Measurements from ENCODE around the gene TET1. TPM values are rescaled to one million over a fixed set of nuclear protein-coding genes. Genes with fewer than 3 reads are reported as not detected.
"Not testable (repeated sequence)": the region's sequence is repeated elsewhere in the genome, so short reads cannot be mapped to it uniquely, and the experiment has no call there.

TET1 gene
- total and polyA plus RNA-seq, 2 donors from 2014 or later, result 0.22 to 2.2 TPM

GRCh38 chr10:68525490-68526038, 34.6 kb upstream of the TET1 start:
- H3K4me3 ChIP-seq (ENCODE audit: low read length in 3 of 3); intact Hi-C loops (cut with DNase I); DNase-seq; H3K9ac ChIP-seq (ENCODE audit: low read length in 3 of 3); H3K4me1 ChIP-seq (ENCODE audit: control insufficient read depth in 2 of 3, insufficient read depth in 2 of 3, low read depth in 1 of 3, low read length in 3 of 3); H3K36me3 ChIP-seq (ENCODE audit: control insufficient read depth in 2 of 3, insufficient read depth in 3 of 3, low read length in 3 of 3); FAIRE-seq; H3K9me3 ChIP-seq (ENCODE audit: control insufficient read depth in 2 of 3, insufficient read depth in 1 of 3, low read length in 3 of 3); H3K27me3 ChIP-seq (ENCODE audit: control insufficient read depth, insufficient read depth, low read length); H3K27ac ChIP-seq (ENCODE audit: low read depth in 2 of 2, low read length in 2 of 2): not testable (repeated sequence)

- no peak for FAIRE-seq
- Histone ChIP-seq H3K36me3 (ENCODE audit: control insufficient read depth in 2 of 3, insufficient read depth in 3 of 3, low read length in 3 of 3) (no peaks in the 10 kb centered on the region), H3K9me3 (ENCODE audit: control insufficient read depth in 2 of 3, insufficient read depth in 1 of 3, low read length in 3 of 3) (no peaks in the 10 kb centered on the region), H3K9ac (ENCODE audit: low read length in 3 of 3) (peak overlapping the region; percentile 81 to 96 (median 95)), H3K4me3 (ENCODE audit: low read length in 3 of 3) (peak overlapping the region; percentile 81 to 92 (median 88)), H3K27ac (ENCODE audit: low read depth in 2 of 2, low read length in 2 of 2) (peak overlapping the region; percentile 88), H3K27me3 (ENCODE audit: control insufficient read depth, insufficient read depth, low read length) (no peaks in the 10 kb centered on the region), H3K4me1 (ENCODE audit: control insufficient read depth in 2 of 3, insufficient read depth in 2 of 3, low read depth in 1 of 3, low read length in 3 of 3) (peaks cover 0 to 5% (median 0%) of the 10 kb centered on the region in 3 donors)
- TF ChIP-seq CTCF (IDR thresholded peaks at IDR 0.05; ENCODE audit: borderline replicate concordance, extremely low read depth, insufficient read depth), result no peak
- intact Hi-C loops (cut with DNase I), result no loop called here
- peak in 2 of 5 donors; percentile 2 to 3 for DNase-seq
These were observed 33.4 kb upstream of the TET1 start for GRCh38 chr10:68526634-68527307.

- Histone ChIP-seq H3K36me3 (ENCODE audit: control insufficient read depth in 2 of 3, insufficient read depth in 3 of 3, low read length in 3 of 3) (no peaks in the 10 kb centered on the region), H3K27ac (ENCODE audit: low read depth in 2 of 2, low read length in 2 of 2) (no peak overlapping the region), H3K9ac (ENCODE audit: low read length in 3 of 3) (no peak overlapping the region), H3K4me1 (ENCODE audit: control insufficient read depth in 2 of 3, insufficient read depth in 2 of 3, low read depth in 1 of 3, low read length in 3 of 3) (no peaks in the 10 kb centered on the region), H3K9me3 (ENCODE audit: control insufficient read depth in 2 of 3, insufficient read depth in 1 of 3, low read length in 3 of 3) (no peaks in the 10 kb centered on the region), H3K4me3 (ENCODE audit: low read length in 3 of 3) (no peak overlapping the region), H3K27me3 (ENCODE audit: control insufficient read depth, insufficient read depth, low read length) (no peaks in the 10 kb centered on the region)
- DNase-seq (no peak), FAIRE-seq (no peak)
- TF ChIP-seq CTCF (IDR thresholded peaks at IDR 0.05; ENCODE audit: borderline replicate concordance, extremely low read depth, insufficient read depth), result no peak
- intact Hi-C loops (cut with DNase I), result no loop called here
These were observed 23.2 kb upstream of the TET1 start for GRCh38 chr10:68536973-68537372.

GRCh38 chr10:68537796-68538195, 22.3 kb upstream of the TET1 start:
- Histone ChIP-seq H3K9ac (ENCODE audit: low read length in 3 of 3) (no peak overlapping the region), H3K4me3 (ENCODE audit: low read length in 3 of 3) (no peak overlapping the region), H3K4me1 (ENCODE audit: control insufficient read depth in 2 of 3, insufficient read depth in 2 of 3, low read depth in 1 of 3, low read length in 3 of 3) (no peaks in the 10 kb centered on the region), H3K36me3 (ENCODE audit: control insufficient read depth in 2 of 3, insufficient read depth in 3 of 3, low read length in 3 of 3) (no peaks in the 10 kb centered on the region), H3K9me3 (ENCODE audit: control insufficient read depth in 2 of 3, insufficient read depth in 1 of 3, low read length in 3 of 3) (no peaks in the 10 kb centered on the region), H3K27ac (ENCODE audit: low read depth in 2 of 2, low read length in 2 of 2) (no peak overlapping the region), H3K27me3 (ENCODE audit: control insufficient read depth, insufficient read depth, low read length) (no peaks in the 10 kb centered on the region)
- DNase-seq (no peak), FAIRE-seq (no peak)
- intact Hi-C loops (cut with DNase I), result no loop called here
- TF ChIP-seq CTCF (IDR thresholded peaks at IDR 0.05; ENCODE audit: borderline replicate concordance, extremely low read depth, insufficient read depth), result no peak

Measured in kidney (tissue), 14 donors.